22Rv1 (cell line): ENCODE measurements around the gene ZNF385B.

Source experiments
- CTCF ChIP-seq: fragments of 450-650 bp; IDR thresholded peaks from 2 replicates; pipeline ENCODE4 v1.5.1; 2017; ENCODE audit warnings: mild to moderate bottlenecking
- ZFX ChIP-seq: fragments of 450-650 bp; IDR thresholded peaks from 2 replicates; pipeline ENCODE4 v1.6.1; 2017; ENCODE audit warnings: antibody characterized with exemption, borderline replicate concordance

- TF ChIP-seq CTCF, result no peak
- TF ChIP-seq ZFX, result no peak
Observed at GRCh38 chr2:179812501-179812900, 48.9 kb downstream of the ZNF385B start.
